Lung (tissue), 12 donors: ENCODE data around the gene RASA2. TPM values are rescaled to one million over a fixed set of nuclear protein-coding genes. Genes with fewer than 3 reads are reported as not detected.
A peak's percentile ranks its signal among the peaks of the same experiment; 100 is the strongest.

Experiments used
- ATAC-seq: fragments of 200-7000 bp; cut with Tn5 transposase; one replicate; pipeline ENCODE4 v1.9.1; 2020; ENCODE audit warnings: moderate number of reproducible peaks; ENCODE audit not compliant: insufficient read depth, low FRiP score
- DNase-seq, 3 donors: peaks; one replicate each; pipeline ENCODE4 v3.0.0-alpha.2; 2013 to 2017
- H3K27ac ChIP-seq, 2 donors: one replicate each; pipeline ENCODE4 v1.5.1; 2013; ENCODE audit warnings: mild to moderate bottlenecking in 2 of 2, moderate library complexity in 2 of 2, control low read depth in 1 of 2, inconsistent platforms in 1 of 2, low read depth in 1 of 2, low read length in 1 of 2
- H3K27me3 ChIP-seq, 3 donors: one replicate each; pipeline ENCODE4 v1.5.1; 2013; ENCODE audit warnings: low read length in 2 of 3; ENCODE audit not compliant: control insufficient read depth in 3 of 3, insufficient read depth in 3 of 3
- H3K36me3 ChIP-seq, 4 donors: one replicate each; pipeline ENCODE4 v1.5.1; 2013; ENCODE audit warnings: low read length in 4 of 4, mild to moderate bottlenecking in 1 of 4, moderate library complexity in 1 of 4; ENCODE audit not compliant: control insufficient read depth in 4 of 4, insufficient read depth in 4 of 4
- H3K4me1 ChIP-seq, 5 donors: one replicate each; pipeline ENCODE4 v1.5.1; 2013; ENCODE audit warnings: low read length in 5 of 5, mild to moderate bottlenecking in 2 of 5, moderate library complexity in 1 of 5; ENCODE audit not compliant: control insufficient read depth in 5 of 5, insufficient read depth in 5 of 5
- H3K4me3 ChIP-seq: one replicate; pipeline ENCODE4 v1.5.1; 2013; ENCODE audit warnings: mild to moderate bottlenecking, control low read depth, moderate library complexity
- H3K9ac ChIP-seq, 2 donors: one replicate each; pipeline ENCODE4 v1.5.1; 2013; ENCODE audit warnings: low read length in 2 of 2, control low read depth in 1 of 2; ENCODE audit not compliant: insufficient read depth in 1 of 2
- H3K9me3 ChIP-seq, 4 donors: one replicate each; pipeline ENCODE4 v1.5.1; 2013; ENCODE audit warnings: low read length in 3 of 4, mild to moderate bottlenecking in 1 of 4, moderate library complexity in 1 of 4; ENCODE audit not compliant: control insufficient read depth in 4 of 4, insufficient read depth in 3 of 4
- WGBS, 2 donors: extraction: QIAGEN DNeasy Blood & Tissue Kit; methylation state at CpG; one replicate each; pipeline ENCODE4 v1.1.7; 2013; 5-methylcytosine and 5-hydroxymethylcytosine counted together
- polyA plus RNA-seq, 2 donors: library from polyadenylated mRNA; stranded (reverse); fragments of 200-250 nt; gene quantifications; one replicate each; pipeline ENCODE4 v1.2.1, GENCODE V29; 2013
- total RNA-seq, 2 donors: library from RNA; depleted of rRNA in 1 of 2; stranded (reverse); fragments of >200 nt in 1 of 2; gene quantifications; one replicate each; pipeline ENCODE4 v1.2.1, GENCODE V29; 2014 to 2021
- TF ChIP-seq, protein P1 (sequence below): IDR thresholded peaks from 2 replicates; pipeline ENCODE4 v1.5.1; 2012; ENCODE audit warnings: mild to moderate bottlenecking; ENCODE audit errors: control extremely low read depth, extremely low read depth
- donor health status: control.
- donor health status: control.
- donor health status: Bipolar disorder and iron deficiency.
- donor health status: healthy.
- donor health status: DM: yes; HTN: yes; CAD: no.

Gene RASA2
- total and polyA plus RNA-seq, 4 donors, result 6.8 to 27.4 (median 12.9) TPM

DNA sequence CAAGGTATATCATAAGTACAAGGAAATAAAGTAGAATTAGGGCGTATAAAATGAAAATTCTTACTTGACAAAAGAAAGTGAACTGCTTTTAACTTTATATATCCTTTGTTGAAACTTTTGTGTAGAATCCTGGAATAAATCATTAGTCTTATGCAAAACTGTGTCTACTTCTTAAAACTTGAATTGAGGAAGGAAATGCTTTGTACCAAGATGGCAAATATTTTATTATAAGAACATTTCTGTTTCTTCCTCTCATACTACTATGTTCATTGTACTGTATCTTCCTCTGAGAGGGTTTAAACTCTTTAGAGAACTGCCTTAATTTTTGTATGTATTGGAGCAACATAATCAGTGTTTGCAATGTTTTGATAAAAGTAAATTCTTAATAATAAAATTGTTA is 42.0 kb downstream of the RASA2 start:
- TF ChIP-seq, protein P1, sequence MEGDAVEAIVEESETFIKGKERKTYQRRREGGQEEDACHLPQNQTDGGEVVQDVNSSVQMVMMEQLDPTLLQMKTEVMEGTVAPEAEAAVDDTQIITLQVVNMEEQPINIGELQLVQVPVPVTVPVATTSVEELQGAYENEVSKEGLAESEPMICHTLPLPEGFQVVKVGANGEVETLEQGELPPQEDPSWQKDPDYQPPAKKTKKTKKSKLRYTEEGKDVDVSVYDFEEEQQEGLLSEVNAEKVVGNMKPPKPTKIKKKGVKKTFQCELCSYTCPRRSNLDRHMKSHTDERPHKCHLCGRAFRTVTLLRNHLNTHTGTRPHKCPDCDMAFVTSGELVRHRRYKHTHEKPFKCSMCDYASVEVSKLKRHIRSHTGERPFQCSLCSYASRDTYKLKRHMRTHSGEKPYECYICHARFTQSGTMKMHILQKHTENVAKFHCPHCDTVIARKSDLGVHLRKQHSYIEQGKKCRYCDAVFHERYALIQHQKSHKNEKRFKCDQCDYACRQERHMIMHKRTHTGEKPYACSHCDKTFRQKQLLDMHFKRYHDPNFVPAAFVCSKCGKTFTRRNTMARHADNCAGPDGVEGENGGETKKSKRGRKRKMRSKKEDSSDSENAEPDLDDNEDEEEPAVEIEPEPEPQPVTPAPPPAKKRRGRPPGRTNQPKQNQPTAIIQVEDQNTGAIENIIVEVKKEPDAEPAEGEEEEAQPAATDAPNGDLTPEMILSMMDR, result no peak
- no peak overlapping the region for H3K9ac ChIP-seq
- H3K9me3 ChIP-seq, result no peaks in the 10 kb centered on the region
- no peak overlapping the region for H3K4me3 ChIP-seq
- H3K27ac ChIP-seq, result no peak overlapping the region
- 68 to 81% methylated on average over 1 of the region's 1 CpG for WGBS, 2 donors
- DNase-seq (no peak), ATAC-seq (no peak)
- no peaks in the 10 kb centered on the region for H3K27me3 ChIP-seq
- H3K36me3 ChIP-seq, result peaks cover 0 to 6% (median 1%) of the 10 kb centered on the region in 4 donors
- H3K4me1 ChIP-seq, result peaks cover 0 to 11% (median 0%) of the 10 kb centered on the region in 5 donors

DNA sequence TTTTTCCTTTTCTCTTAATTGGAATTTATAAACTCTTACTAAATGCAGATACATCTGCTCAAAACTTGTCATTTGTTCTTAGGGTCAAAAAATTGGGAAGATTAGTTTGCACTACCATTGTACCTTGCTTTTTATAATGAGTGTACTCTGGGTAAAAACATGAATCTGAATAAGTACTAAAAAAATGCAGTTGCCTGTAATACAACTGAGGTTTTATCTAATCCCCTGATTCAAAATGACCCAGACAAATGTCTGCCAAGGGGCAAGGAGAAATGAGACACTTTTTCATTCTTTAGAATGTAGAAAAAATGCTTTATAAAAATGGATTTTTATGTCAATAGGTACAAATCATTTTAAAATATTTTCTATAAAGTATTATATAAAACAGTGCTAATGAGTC is 42.4 kb downstream of the RASA2 start:
- no peaks in the 10 kb centered on the region for H3K9me3 ChIP-seq
- no peak overlapping the region for H3K9ac ChIP-seq
- ATAC-seq (no peak), DNase-seq (no peak)
- no peak overlapping the region for H3K27ac ChIP-seq
- no peak overlapping the region for H3K4me3 ChIP-seq
- peaks cover 0 to 11% (median 0%) of the 10 kb centered on the region in 5 donors for H3K4me1 ChIP-seq
- no peaks in the 10 kb centered on the region for H3K27me3 ChIP-seq
- peaks cover 0 to 3% (median 0%) of the 10 kb centered on the region in 4 donors for H3K36me3 ChIP-seq
- TF ChIP-seq, protein P1, result no peak

DNA sequence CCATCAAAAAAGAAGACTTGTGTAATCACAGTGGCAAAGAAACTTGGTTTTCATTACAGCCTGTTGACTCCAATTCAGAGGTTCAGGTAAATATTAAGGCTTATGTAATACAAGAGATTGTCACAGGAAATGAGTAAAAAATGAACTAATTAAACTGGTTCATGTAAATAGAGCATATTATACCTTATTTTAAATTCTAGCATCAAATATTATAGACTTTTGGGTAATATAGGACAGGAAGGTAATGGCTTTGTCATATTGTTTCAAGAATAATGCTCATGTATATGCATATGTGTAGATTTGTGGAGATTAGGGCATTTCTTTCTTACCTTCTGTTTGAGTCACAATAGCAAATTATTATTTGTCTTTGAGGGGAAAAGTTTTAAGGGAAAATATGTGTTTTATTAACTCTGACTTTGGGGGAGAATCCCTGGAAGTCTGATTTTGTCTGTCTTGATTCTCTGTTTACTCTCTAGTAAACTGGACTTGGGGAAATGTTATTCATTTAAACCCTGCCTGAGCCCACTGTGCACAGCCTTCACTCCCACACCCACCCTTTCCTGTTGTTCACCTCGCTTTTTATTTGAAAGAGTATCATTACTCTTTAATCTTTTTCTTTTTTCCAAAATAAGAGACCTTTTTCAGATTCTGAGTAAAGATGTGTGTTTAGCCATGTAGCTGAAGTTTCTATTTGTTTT is 43.0 kb downstream of the RASA2 start:
- H3K9me3 ChIP-seq, result no peaks in the 10 kb centered on the region
- H3K27me3 ChIP-seq, result no peaks in the 10 kb centered on the region
- H3K4me1 ChIP-seq, result peaks cover 0 to 11% (median 0%) of the 10 kb centered on the region in 5 donors
- TF ChIP-seq, protein P1, result no peak
- H3K9ac ChIP-seq, result peak overlapping the region in 1 of 2 donors; percentile 6
- no peak for ATAC-seq
- 14 to 17% methylated on average over 1 of the region's 1 CpG for WGBS, 2 donors
- H3K36me3 ChIP-seq, result peaks cover 0 to 2% (median under 1%) of the 10 kb centered on the region in 4 donors
- H3K27ac ChIP-seq, result peak overlapping the region in 1 of 2 donors; percentile 53
- no peak overlapping the region for H3K4me3 ChIP-seq
- no peak for DNase-seq
